Measurements from ENCODE around the gene FNTB. TPM values are rescaled to one million over a fixed set of nuclear protein-coding genes. Genes with fewer than 3 reads are reported as not detected.

Gene FNTB
- total RNA-seq, 2 experiments from 2014 or later = 7.5 to 7.9 TPM

GRCh38 chr14:65077318-65077717 is 90.6 kb downstream of the FNTB start:
- no peak for DNase-seq
- H3K4me3 Mint-ChIP-seq = no peak overlapping the region
- Histone ChIP-seq H3K4me3 (ENCODE audit: low read length) (no peak overlapping the region), H3K27ac (ENCODE audit: low read depth in 1 of 2, low read length in 2 of 2) (no peak overlapping the region), H3K27me3 (ENCODE audit: control insufficient read depth in 1 of 2, insufficient read depth in 2 of 2, low read length in 2 of 2) (no peaks in the 10 kb centered on the region), H3K4me1 (ENCODE audit: insufficient read depth, low read length) (peaks cover 49% of the 10 kb centered on the region), H3K36me3 (ENCODE audit: insufficient read depth, low read length) (peaks cover 96% of the 10 kb centered on the region), H3K9me3 (ENCODE audit: control insufficient read depth in 1 of 2, insufficient read depth in 1 of 2, low read length in 2 of 2) (no peaks in the 10 kb centered on the region)
- no peak for TF ChIP-seq CTCF (IDR thresholded peaks at IDR 0.05)
- peak overlapping the region; percentile 68 for H3K27ac Mint-ChIP-seq
- CTCF ChIA-PET = no interaction called here
- peaks cover 95% of the 10 kb centered on the region for H3K36me3 Mint-ChIP-seq (ENCODE audit: low read depth)
- intact Hi-C loops (cut with DNase I, micrococcal nuclease) = no loop called here
- peaks cover 63% of the 10 kb centered on the region for H3K4me1 Mint-ChIP-seq (ENCODE audit: low read depth)
- no peaks in the 10 kb centered on the region for H3K27me3 Mint-ChIP-seq
- POLR2A ChIA-PET = interaction anchor here (1.0 to 1.1 kb wide), 2 partner anchors 21 to 25 kb away, joined by 3 to 4 read pairs; partner anchors contain the start of gene MAX
- ATAC-seq (ENCODE audit: poor library complexity) = no peak
- H3K9me3 Mint-ChIP-seq = no peaks in the 10 kb centered on the region

- Histone ChIP-seq H3K4me1 (ENCODE audit: insufficient read depth, low read length) (peaks cover 54% of the 10 kb centered on the region), H3K27ac (ENCODE audit: low read depth in 1 of 2, low read length in 2 of 2) (peak overlapping the region in 1 of 2 donors; percentile 34), H3K9me3 (ENCODE audit: control insufficient read depth in 1 of 2, insufficient read depth in 1 of 2, low read length in 2 of 2) (no peaks in the 10 kb centered on the region), H3K4me3 (ENCODE audit: low read length) (no peak overlapping the region), H3K36me3 (ENCODE audit: insufficient read depth, low read length) (peaks cover 95% of the 10 kb centered on the region), H3K27me3 (ENCODE audit: control insufficient read depth in 1 of 2, insufficient read depth in 2 of 2, low read length in 2 of 2) (no peaks in the 10 kb centered on the region)
- Mint-ChIP-seq H3K4me3 (peak overlapping the region; percentile 47), H3K36me3 (ENCODE audit: low read depth) (peaks cover 97% of the 10 kb centered on the region), H3K4me1 (ENCODE audit: low read depth) (peaks cover 77% of the 10 kb centered on the region), H3K9me3 (no peaks in the 10 kb centered on the region), H3K27me3 (no peaks in the 10 kb centered on the region), H3K27ac (peak overlapping the region; percentile 50)
- ChIA-PET CTCF (interaction anchor here (0.7 kb wide), 1 partner anchor 11 kb away, joined by 3 read pairs; no protein-coding TSS in a partner anchor), POLR2A (interaction anchor here (1.0 to 1.6 kb wide), 4 partner anchors 16 to 24 kb away, joined by 3 to 7 read pairs (median 4); no protein-coding TSS in a partner anchor)
- TF ChIP-seq CTCF (IDR thresholded peaks at IDR 0.05) = no peak
- ATAC-seq (ENCODE audit: poor library complexity) = peak; percentile 73
- peak in 1 of 14 experiments; percentile 14 for DNase-seq
- intact Hi-C loops (cut with DNase I, micrococcal nuclease) = no loop called here
These were observed 92.5 kb downstream of the FNTB start for GRCh38 chr14:65079201-65079600.

GRCh38 chr14:65079768-65080167 is 93.1 kb downstream of the FNTB start:
- Mint-ChIP-seq H3K27ac (peak overlapping the region; percentile 50), H3K36me3 (ENCODE audit: low read depth) (peaks cover 97% of the 10 kb centered on the region), H3K9me3 (no peaks in the 10 kb centered on the region), H3K27me3 (no peaks in the 10 kb centered on the region), H3K4me3 (no peak overlapping the region), H3K4me1 (ENCODE audit: low read depth) (peaks cover 77% of the 10 kb centered on the region)
- no peaks in the 10 kb centered on the region for H3K9me3 ChIP-seq (ENCODE audit: control insufficient read depth in 1 of 2, insufficient read depth in 1 of 2, low read length in 2 of 2)
- no peak overlapping the region for H3K4me3 ChIP-seq (ENCODE audit: low read length)
- ATAC-seq (ENCODE audit: poor library complexity) = no peak
- intact Hi-C loops (cut with DNase I, micrococcal nuclease) = no loop called here
- POLR2A ChIA-PET = interaction anchor here (1.0 to 1.6 kb wide), 4 partner anchors 15 to 23 kb away, joined by 3 to 7 read pairs (median 4); no protein-coding TSS in a partner anchor
- H3K27ac ChIP-seq (ENCODE audit: low read depth in 1 of 2, low read length in 2 of 2) = peak overlapping the region in 1 of 2 donors; percentile 34
- peaks cover 48% of the 10 kb centered on the region for H3K4me1 ChIP-seq (ENCODE audit: insufficient read depth, low read length)
- no peak for DNase-seq
- CTCF ChIA-PET = interaction anchor here (0.7 kb wide), 1 partner anchor 10 kb away, joined by 3 read pairs; no protein-coding TSS in a partner anchor
- no peak for TF ChIP-seq CTCF (IDR thresholded peaks at IDR 0.05)
- H3K36me3 ChIP-seq (ENCODE audit: insufficient read depth, low read length) = peaks cover 91% of the 10 kb centered on the region
- no peaks in the 10 kb centered on the region for H3K27me3 ChIP-seq (ENCODE audit: control insufficient read depth in 1 of 2, insufficient read depth in 2 of 2, low read length in 2 of 2)
